GM21515 (cell line): ENCODE results near the gene C1orf87.

Experiments used
- ATAC-seq: cut with Tn5 transposase; IDR thresholded peaks from one replicate; pipeline ENCODE4 v1.9.1; 2021; ENCODE audit not compliant: unreplicated experiment

Gene C1orf87

DNA sequence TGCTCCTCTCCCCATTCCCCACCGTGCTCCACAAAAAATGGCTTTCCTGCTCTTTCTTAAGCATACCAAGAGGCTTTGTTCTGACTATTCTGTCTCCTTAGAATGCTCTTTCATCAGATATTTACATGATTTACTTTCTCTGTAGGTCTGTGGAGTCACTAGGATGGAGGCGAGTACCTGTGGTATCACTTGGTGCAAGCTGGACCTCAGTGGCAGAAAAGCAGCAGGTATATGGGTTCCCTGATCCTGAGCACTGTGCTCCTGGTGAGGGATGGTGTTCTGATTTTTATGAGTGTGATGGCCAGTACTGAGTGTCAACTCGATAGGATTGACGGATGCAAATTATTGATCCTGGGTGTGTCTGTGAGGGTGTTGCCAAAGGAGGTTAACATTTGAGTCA is 10.0 kb downstream of the C1orf87 start:
- no peak for ATAC-seq

DNA sequence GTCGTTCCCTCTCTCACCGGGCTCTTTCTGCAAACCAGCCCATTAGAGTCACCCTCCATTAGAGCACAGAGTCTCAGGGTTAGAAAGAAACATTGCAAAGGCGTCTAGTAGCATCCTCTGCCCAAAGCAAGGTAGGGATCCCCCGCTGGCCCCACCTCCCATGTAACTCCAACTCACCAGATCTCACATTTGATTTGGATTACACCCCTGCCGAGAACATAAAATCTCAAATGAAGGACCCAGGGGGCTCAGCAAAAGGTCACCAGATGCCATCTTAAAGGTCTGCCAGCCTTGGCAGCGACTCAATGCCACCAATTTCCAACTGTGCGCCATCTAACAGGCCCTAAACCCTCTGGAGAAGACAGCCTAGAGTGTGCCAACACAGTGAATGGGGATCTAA is 14.1 kb downstream of the C1orf87 start:
- ATAC-seq, result no peak

DNA sequence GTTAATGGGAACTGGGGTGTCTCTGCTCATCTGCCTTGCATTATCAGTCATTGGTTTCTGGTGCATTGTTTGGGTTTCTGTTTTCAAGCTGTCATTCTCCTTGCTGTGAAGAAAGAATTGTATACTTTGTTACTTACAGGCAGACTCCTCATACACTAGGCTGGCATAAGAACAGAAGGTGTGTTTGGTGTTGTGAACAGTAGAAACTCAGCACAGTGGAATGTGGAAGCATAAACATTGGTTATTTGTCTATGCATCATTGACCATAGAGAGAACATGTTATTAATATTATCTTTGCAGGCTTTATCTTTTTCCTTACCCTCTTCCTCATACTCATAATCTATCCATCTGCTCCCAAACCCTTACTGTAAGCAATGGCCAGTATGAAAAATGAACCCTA is 18.2 kb downstream of the C1orf87 start:
- no peak for ATAC-seq

DNA sequence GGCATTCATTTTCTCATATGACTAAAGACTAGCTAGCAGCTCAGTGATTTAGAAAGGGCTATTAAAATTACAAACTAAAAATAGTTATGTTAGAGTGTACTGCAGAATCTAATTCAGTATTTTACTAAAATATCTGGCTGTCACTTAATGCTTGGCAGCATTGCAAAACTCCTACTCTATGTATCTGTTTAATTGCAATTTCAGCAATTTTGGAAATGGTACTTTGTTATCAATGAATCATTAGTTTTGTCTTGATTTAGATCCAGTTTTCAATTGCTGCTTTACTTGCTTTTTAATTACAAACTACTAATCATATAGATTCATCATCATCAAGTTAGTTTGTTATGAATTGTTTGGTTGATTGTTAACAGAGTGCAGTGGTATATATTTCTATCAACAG is 19.2 kb downstream of the C1orf87 start:
- ATAC-seq, result no peak

DNA sequence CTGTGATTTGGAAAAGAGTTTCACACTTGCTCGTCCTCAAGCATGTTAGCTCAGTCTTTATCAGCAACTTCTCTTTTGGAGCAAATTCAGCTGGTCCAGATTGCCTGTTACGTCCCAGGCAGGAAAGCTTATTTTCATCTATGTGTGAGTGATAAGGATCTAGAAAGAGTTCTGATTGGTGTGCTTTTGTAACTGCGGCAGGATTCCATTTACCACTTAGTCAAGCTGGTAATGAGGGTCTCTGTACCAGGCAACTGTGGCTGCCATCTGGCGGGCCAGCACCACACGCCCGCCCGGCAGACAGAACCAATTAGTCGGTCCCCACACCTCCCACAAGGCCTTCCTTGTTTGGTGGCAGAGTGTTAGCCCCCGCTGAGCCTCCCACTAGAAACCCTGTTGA is 21.0 kb downstream of the C1orf87 start:
- no peak for ATAC-seq

DNA sequence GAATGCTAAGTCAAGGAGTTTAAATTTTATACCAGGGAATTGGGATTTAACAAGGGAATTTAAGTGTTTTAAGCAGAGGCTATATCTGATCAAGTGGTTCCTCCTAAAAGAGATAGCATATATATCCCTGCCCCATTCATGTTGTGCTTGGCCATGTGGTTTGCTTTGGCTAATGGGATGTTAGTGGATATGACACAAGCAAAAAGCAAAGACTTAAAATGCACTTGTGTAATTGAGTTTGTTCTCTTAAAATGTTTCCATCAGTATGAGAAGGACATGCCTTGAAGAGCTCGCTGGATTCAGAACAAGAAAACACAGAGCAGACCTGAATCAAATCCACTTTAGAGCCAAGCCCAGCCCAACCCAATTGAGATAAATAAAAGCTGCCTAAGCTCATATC is 22.4 kb downstream of the C1orf87 start:
- no peak for ATAC-seq

DNA sequence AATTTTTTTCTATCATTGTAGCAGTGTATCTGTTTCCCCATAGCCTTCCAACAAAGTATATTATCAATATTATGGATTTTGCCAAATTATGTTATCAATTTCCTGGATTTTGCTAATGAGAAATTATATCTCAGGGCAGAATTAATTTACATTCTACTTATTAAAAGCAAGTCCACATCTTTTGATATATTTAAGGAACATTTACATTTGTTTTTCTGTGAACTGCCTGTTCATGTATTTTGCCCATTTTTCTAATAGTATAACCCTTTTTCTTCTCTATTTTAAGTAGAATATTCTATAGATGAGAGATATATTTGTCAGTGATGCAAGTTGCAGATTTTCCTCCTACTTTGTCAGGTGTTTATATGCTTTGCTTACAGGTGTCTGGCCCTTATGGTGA is 24.4 kb downstream of the C1orf87 start:
- no peak for ATAC-seq

DNA sequence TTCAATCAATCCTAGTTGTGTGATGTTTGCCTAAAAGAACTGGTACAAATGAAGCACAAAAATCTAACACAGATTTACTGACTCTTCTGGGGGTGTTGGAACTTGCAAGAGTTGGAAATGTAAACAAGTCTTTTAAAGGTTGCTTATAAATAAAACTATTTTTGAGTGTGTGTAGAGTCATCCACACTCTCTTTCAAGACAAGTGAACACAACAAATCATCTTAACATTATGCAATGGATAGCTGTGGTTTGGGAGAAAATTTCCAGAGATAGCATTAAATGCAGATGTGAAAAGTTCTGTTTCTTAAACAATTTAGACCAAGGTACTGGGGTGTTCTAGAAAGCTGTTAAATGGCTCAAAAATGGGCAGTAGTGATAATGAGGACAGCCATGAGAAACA is 28.7 kb downstream of the C1orf87 start:
- ATAC-seq, result no peak

DNA sequence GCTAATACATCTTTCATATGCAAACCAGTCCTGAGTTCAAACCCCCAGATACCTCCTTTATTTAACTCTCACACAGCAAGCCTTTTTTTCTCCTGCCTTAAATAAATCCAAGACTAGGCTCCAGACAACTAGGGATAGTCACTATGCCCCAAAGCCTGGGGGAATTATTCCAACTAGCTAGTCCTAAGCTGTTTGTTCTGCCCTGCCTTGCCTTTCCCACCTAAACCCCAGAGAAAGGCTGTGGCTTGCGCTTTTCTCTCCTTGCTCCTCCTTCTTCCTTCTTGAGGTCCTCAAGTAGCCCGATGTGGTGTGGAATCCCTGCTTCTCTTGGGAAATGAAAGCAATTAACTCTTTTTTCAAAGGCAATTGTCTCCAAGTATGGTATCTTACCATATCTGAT is 31.8 kb downstream of the C1orf87 start:
- no peak for ATAC-seq

DNA sequence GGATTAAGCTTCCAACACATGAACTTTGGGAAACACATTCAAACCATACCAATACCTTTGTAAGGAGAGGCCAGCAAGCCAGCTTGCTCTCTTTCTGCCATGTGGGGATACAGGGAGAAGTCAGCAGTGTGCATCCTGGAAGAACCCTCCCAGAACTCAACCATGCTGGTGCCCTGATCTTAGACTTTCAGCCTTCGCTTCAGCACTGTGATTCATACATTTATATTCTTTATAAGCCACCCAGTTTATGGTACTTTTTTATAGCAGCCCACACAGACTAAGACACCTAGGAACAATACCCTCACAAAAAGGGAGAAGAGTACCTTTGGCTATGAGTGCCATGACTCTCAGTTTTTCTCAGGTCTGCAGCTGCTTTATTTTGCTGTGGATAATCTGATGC is 35.9 kb downstream of the C1orf87 start:
- no peak for ATAC-seq

DNA sequence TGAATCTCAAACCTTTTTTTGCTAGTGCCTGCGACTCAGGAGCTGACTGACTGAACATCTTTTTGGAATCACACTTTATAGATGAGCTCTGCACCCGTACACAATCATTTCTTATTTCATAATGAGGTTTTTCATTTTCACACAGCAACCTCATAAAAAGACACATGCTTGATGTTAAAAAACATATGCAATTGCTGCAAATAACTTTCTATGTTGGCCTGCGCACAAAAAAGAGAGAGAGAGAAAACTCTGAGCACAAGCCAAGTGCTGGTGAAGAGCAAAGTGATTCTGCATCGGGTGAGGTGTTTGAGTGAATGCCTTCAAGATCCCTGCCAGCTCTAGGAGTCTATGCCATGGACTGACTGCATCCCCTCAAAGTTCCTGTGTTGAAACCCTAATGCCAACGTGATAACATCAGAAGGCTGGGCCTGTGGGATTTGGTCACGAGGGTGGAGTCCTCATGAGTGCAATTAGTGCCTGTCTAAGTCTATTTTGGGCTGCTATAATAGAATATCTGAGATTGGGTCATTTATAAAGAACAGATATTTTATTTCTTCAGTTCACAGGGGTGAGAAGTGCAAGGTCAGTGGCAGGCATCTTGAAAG is 36.6 kb downstream of the C1orf87 start:
- ATAC-seq, result no peak

DNA sequence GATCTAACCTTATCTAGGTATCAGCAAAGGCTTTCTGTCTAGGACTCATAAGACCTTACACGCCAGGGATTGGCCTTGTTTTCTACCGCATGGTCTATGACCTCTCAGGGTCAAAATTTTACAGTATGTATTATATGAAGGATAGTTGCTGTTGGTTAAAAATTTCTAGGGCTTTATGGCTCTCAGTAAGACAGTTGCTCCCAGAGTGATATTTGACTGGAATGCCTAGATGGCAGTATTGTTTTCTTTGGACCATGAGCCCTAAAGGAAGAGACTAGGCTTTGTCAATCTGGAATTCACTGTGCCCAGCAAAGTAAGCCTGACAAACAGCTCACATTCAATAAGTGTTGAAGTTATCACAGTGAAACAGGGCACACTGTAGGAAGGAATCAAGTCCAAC is 37.6 kb downstream of the C1orf87 start:
- ATAC-seq, result no peak

DNA sequence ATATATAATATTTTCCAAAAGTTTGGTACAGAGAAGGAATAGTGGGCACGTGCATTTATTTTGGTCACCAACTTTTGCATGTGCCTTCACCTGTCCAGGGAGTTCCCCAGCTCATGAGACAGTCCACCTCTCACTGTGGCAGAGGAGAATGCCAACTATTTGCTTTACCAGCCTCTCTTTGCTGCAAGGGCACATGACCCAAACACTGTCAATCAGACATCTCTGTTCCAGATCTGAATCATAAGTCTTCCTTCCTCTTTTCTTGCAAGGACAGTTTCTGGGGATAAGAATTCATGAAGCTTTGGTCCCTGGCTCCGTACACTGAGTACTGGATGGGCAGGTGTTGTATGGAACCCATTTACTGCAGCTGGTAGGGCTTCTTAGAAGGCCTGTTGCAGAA is 38.6 kb downstream of the C1orf87 start:
- ATAC-seq, result no peak

DNA sequence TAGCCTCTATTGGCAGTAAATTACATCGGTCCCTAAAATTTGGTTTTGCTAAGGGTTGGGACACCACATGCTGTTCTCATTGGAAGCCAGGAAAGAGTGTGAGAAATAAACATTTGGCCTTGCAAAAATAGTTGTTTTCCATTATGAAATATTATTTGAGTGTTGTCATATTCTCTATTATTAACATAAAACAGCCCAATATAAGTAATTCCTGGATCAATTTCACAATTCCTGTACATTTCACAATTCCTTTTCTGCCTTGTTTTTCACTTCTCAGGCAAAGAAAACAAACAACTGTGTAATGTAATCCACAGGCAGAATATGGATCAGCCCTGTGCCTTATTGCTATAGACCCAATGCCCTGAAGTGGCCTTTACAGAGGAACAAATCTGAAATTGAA is 40.5 kb downstream of the C1orf87 start:
- ATAC-seq, result no peak

DNA sequence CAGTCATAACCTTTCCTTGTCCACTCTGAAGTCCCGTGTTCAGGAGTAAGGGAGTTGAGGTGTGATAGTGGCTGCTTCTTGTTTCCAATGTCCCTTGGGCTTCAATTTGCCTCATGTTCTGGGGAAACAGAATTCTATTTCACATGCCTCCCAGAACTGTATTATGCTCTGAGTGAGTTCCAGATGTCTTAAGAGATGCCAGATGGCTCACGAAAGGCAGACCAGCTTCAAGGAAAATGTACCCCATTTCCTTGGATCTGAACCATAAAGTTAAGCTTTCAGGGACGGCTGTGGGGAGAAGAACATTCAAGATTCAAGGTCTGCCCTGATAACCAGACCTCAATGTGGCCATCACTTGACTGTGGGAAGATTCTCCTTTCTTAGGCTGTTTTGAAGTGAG is 42.4 kb downstream of the C1orf87 start:
- ATAC-seq, result no peak

DNA sequence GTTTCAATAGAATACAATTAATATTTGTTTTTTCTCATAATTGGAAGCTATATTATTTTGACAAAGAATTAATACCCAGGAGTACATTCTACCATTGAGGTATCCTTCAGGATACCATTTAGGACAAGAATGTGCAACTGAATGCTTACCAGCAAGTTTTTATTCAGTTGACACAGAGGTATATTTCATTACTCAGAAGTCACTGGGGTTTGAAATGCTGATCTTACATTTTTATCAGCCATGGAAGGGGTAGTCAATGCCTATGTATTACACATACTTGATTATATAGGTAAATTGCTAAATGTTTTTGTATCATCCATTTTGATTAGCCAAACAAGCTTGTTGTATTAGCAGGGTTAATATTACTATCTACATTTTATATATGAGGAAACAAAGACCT is 48.0 kb downstream of the C1orf87 start:
- no peak for ATAC-seq

DNA sequence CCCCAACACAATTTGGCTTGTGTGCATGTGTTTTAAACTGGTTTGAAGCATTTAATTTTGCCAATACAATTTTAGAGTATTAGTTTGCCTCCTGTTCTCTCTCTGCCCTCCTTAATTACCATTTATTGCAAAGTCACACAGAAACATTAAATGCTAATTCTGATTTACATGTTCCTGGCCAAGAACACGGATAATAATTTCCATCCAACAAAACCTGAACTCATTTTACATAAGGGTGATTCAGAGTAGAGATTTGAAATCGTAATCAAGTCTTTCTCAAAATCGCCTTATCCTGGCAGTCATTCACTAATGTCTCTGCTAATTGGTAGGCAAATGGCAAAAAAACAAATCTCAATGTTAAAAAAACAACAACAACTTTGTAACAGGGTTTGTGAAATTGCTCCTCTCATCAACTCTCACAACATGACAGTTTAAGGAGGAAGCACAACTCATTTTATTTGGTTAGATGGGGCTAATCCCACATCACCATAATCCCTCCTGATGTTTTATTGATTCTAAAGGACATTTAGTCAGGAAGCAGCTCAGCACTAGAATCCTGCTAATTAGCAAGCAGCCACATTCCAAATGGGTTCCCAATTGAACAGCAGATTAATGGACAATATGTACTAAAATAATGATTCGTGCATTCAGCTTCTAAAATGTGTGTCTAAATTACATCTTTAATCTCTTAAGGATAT is 55.9 kb downstream of the C1orf87 start:
- ATAC-seq, result no peak

DNA sequence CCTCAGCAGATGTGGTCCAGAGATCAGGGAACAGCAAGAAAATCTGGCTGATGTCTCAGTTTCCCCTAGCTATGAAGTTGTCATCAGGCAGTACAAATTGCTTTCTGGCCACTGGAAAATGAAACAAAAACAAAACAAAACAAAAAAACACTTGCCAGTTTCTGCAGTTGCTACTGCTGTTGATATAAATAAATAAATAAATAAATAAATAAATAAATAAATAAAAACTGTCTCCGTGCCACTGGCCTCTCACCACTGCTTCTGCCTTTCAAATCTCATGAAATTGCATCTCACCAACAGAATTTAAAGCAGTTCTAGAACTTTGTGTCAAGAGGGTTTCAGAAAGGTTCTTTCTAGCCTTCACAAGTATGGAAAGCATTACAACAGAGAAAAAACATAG is 62.9 kb downstream of the C1orf87 start:
- no peak for ATAC-seq

DNA sequence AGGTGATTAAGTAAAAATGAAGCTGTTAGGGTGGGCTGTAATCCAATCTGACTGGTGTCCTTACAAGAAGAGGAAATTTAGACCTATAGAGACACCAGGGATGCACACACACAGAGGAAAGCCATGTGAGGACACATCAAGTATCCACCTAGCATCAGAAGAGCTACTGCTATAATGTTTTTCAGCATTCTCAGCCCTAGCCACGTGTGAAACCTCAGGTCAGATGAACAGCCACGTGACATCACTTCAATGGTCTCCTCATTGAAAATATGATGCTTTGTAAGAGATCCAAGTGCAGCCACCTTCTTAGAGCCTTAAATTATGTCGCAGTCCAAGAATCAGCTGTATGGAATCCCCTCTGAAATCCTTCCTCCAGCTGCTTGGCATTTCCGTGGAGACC is 65.1 kb downstream of the C1orf87 start:
- ATAC-seq, result no peak

DNA sequence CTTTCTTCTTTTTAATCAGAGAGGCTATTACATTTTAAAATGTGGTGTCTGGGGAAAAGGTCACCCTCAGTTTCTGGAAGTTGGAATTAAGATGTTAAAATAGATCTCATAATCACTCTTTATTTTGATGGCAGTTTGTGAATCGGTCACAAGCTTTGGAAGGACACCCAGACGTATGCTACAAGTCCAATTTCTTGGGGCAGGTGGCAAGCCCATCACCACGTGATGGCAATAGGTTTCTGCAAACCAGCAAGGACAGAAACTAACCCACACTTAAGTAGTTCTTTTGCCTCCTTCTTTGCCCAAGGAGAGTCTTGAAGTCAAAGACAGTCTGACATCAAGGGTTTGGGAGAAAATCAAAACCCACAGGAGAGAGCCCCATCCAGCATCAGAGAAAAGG is 72.9 kb downstream of the C1orf87 start:
- ATAC-seq, result no peak

DNA sequence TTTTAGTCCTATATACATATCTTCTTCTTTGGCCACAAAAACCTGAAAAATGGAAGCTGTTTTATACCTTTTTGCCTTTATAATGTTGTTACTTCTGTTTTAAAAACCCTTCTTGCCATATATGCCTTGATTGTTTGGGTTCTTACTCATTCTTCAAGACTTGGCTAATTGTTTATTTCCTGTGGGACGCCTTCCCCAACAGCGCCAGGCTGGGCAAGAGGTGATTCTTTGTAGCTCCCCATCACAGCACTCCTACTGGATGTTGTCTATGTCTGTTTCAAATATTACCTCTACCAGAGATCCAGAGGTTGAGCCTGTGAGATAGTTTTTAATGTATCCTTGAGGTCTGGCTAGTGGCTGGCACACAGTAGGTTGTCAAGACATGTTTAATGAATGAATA is 73.8 kb downstream of the C1orf87 start:
- no peak for ATAC-seq

DNA sequence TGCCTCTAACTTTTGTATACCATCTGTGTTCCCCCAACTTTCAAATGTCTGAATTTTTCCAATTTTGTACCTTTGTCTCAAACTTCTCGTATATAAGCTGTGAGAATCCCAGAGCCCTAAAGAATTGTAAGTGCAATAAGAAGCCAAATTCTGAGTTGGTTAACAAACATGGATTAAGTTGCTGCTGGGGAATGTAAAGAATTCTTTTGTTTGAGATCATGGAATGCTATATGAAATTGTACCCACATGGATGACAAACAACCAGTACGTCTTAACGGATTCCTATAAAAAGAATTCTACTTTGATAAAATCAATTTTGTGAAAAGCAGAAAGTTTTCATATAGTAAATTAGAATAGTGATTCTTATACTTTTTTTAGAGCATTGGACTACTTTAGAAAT is 74.6 kb downstream of the C1orf87 start:
- ATAC-seq, result no peak

DNA sequence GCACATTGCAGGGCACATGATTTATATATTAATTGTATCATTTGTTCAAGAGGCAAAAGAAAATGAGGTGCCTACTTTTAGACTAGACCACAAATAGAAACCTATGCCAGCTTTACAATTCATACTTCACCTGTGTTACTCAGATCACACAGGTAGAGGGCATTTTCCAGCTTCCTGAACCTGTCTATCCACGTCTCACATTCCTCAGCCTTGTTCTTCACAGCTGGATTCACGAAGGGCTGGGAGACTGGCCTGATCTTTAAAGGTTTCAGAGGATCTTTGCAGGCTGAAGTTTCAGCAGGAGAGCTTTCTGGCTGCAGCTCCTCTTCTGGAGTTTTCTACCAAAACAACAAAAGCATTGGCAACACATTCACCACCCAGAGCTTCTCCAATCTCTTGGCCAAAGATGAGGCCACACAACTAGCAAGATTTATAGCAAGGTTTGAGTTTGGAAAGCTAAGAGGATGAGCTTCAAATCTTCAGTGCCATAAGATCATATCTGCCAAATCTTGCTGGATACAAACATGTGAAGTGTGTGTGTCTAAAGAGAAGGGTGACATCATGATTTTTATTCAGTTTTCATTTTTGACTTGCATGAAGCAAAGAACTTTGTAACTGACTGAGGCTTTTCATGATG is 76.0 kb downstream of the C1orf87 start:
- ATAC-seq, result no peak
